Memory B cell (primary cell): Measurements from ENCODE around the gene SMARCA2.

ENCODE experiments used
- ATAC-seq: fragments of 150-1000 bp; cut with Tn5 transposase; 2 replicates; pipeline ENCODE4 v1.10.0; 2021; ENCODE audit warnings: low read depth, mild to moderate bottlenecking, moderate library complexity
- DNase-seq, 2 donors: peaks; one replicate each; pipeline ENCODE4 v3.0.0; 2022; ENCODE audit warnings: low spot score in 2 of 2
- H3K27ac Mint-ChIP-seq: one replicate; pipeline ENCODE4 v1.8.0; 2022; ENCODE audit warnings: mild to moderate bottlenecking, moderate library complexity, mixed read lengths
- H3K27me3 Mint-ChIP-seq: one replicate; pipeline ENCODE4 v1.8.0; 2022; ENCODE audit warnings: mixed read lengths
- H3K36me3 Mint-ChIP-seq: one replicate; pipeline ENCODE4 v1.8.0; 2022; ENCODE audit warnings: mild to moderate bottlenecking, mixed read lengths
- H3K4me1 Mint-ChIP-seq: one replicate; pipeline ENCODE4 v1.8.0; 2022; ENCODE audit warnings: mixed read lengths
- H3K4me3 Mint-ChIP-seq: one replicate; pipeline ENCODE4 v1.8.0; 2022; ENCODE audit warnings: mild to moderate bottlenecking, moderate library complexity, mixed read lengths
- H3K9me3 Mint-ChIP-seq: one replicate; pipeline ENCODE4 v1.8.0; 2022; ENCODE audit warnings: mixed read lengths

The SMARCA2 gene

DNA sequence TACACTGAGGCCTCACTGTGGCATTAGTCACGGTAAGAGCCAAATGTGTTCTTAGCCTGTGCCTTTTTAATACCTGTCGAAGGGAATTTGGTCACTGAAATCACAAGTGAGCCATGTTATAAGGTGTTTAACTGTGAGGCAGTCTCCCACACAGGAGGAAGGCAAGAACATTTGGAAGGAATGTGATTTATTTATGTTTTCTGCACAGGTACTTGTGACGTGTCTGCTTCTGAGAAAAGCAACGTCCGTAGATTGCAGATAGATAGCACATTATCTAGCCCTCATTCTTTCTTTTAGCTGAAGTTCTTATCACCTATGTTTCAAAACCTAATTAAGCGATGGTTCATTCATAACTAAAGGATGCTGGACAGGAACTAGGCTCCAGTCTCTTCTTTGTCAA, 19.0 kb upstream of the SMARCA2 start:
- peaks cover 7% of the 10 kb centered on the region for H3K4me1 Mint-ChIP-seq
- no peak for DNase-seq
- no peaks in the 10 kb centered on the region for H3K36me3 Mint-ChIP-seq
- H3K9me3 Mint-ChIP-seq: no peaks in the 10 kb centered on the region
- H3K4me3 Mint-ChIP-seq: no peak overlapping the region
- no peak overlapping the region for H3K27ac Mint-ChIP-seq
- peaks cover 2% of the 10 kb centered on the region for H3K27me3 Mint-ChIP-seq
- no peak for ATAC-seq

DNA sequence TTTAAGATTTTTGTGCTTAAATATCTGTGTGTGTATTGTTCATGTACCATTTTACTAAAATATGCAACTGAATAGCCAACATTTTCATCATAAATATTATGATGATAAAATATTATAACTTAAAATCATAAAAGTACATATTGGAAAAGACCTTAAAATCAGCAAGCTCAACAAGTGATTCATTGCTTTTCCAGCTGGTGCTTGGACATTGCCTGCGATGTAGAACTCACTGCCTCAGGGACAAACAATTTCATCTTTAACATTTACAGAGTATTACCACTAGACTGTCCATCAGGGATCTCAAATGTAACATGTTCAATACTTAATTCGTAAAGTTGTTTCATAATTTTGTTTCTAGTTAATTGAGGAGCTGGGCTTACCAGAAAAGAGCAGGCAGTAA, 17.5 kb upstream of the SMARCA2 start:
- Mint-ChIP-seq H3K4me3 (no peak overlapping the region), H3K27ac (no peak overlapping the region), H3K9me3 (no peaks in the 10 kb centered on the region), H3K4me1 (peaks cover 7% of the 10 kb centered on the region), H3K27me3 (peaks cover 2% of the 10 kb centered on the region), H3K36me3 (no peaks in the 10 kb centered on the region)
- DNase-seq: no peak
- no peak for ATAC-seq

DNA sequence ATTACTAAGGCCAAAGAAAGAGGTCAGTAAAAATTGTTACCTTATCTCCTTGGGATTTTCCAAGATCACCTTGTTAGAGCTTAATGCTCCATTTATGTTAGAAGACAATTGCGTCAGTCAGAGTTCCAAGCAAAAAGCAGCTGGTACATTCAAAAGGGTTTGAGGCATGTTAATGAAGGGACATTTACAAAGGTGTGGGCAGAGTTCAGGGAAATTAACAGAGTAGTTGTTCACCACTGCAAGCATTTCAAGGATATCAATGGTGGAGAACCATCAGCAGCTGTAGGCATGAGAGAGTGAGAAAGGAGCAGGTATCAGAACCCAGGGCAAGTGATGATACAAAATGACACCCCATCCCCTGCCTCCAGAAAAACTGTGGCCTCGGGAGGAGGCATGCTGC, 17.0 kb upstream of the SMARCA2 start:
- peaks cover 2% of the 10 kb centered on the region for H3K27me3 Mint-ChIP-seq
- ATAC-seq (no peak), DNase-seq (no peak)
- no peaks in the 10 kb centered on the region for H3K36me3 Mint-ChIP-seq
- H3K9me3 Mint-ChIP-seq: no peaks in the 10 kb centered on the region
- H3K4me1 Mint-ChIP-seq: peaks cover 7% of the 10 kb centered on the region
- H3K4me3 Mint-ChIP-seq: no peak overlapping the region
- no peak overlapping the region for H3K27ac Mint-ChIP-seq

DNA sequence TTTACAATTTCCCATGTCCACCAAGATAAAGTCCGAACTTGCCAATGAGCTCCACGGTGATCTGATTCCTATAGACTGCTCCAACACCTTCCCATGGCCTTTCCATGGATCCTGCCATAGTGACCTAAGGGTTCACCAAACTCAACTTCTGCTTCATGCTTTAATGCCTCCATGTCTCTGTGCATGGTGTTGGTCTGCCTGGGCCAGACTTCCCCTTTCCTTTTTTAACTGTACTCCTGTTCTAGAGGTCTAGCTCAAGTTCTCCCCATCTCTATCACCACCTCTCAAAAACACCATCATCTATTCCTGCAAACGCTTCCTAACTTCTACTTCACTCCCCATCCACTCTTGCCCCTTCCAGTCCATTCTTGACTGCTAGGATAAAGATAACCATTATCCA, 14.8 kb upstream of the SMARCA2 start:
- no peak overlapping the region for H3K27ac Mint-ChIP-seq
- no peaks in the 10 kb centered on the region for H3K9me3 Mint-ChIP-seq
- H3K4me1 Mint-ChIP-seq: peaks cover 7% of the 10 kb centered on the region
- H3K4me3 Mint-ChIP-seq: no peak overlapping the region
- ATAC-seq: peak; percentile 80
- no peaks in the 10 kb centered on the region for H3K36me3 Mint-ChIP-seq
- peaks cover 6% of the 10 kb centered on the region for H3K27me3 Mint-ChIP-seq
- DNase-seq: no peak

DNA sequence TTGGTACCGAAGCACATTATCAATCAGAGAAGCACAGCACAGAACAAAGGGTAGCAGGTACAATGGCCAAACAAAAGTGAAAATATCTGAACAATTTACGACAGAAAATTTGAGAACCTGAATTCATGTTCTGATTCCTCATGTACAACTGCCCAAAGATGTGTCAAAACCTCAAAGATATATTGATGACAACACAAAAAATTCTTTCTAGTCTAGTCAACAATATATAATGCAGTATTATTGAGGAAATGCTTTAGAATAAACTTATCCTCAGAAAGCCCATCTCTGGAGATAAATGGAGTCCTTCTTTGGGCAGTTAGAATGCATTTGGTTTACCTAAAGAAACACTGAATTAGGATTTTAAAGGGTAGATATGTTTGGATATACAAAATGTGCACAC, 6.8 kb upstream of the SMARCA2 start:
- Mint-ChIP-seq H3K4me1 (no peaks in the 10 kb centered on the region), H3K36me3 (no peaks in the 10 kb centered on the region), H3K9me3 (no peaks in the 10 kb centered on the region), H3K27me3 (peaks cover 11% of the 10 kb centered on the region), H3K4me3 (no peak overlapping the region), H3K27ac (no peak overlapping the region)
- ATAC-seq (no peak), DNase-seq (no peak)

DNA sequence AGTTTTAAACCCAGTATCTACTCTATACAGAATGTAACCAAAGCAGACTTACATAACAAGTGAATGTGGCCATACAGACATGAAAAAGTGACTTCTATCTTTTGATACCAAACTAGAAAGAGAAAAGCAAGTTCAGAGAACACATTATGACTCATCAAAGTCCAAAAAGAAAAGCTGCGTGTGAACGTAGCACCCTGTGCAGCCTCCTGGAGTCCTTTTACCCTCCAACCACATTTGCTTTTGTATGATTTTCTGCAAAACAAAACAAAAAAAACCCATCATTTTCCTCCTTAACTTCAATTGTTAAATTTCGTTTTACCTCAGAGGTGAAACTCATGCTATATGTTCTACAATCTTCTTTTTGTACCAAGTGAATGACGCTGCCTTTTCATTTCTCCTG, 2.8 kb upstream of the SMARCA2 start:
- H3K27ac Mint-ChIP-seq: no peak overlapping the region
- ATAC-seq: no peak
- no peaks in the 10 kb centered on the region for H3K4me1 Mint-ChIP-seq
- peaks cover 5% of the 10 kb centered on the region for H3K27me3 Mint-ChIP-seq
- no peak for DNase-seq
- H3K4me3 Mint-ChIP-seq: no peak overlapping the region
- peaks cover under 1% of the 10 kb centered on the region for H3K36me3 Mint-ChIP-seq
- H3K9me3 Mint-ChIP-seq: no peaks in the 10 kb centered on the region

DNA sequence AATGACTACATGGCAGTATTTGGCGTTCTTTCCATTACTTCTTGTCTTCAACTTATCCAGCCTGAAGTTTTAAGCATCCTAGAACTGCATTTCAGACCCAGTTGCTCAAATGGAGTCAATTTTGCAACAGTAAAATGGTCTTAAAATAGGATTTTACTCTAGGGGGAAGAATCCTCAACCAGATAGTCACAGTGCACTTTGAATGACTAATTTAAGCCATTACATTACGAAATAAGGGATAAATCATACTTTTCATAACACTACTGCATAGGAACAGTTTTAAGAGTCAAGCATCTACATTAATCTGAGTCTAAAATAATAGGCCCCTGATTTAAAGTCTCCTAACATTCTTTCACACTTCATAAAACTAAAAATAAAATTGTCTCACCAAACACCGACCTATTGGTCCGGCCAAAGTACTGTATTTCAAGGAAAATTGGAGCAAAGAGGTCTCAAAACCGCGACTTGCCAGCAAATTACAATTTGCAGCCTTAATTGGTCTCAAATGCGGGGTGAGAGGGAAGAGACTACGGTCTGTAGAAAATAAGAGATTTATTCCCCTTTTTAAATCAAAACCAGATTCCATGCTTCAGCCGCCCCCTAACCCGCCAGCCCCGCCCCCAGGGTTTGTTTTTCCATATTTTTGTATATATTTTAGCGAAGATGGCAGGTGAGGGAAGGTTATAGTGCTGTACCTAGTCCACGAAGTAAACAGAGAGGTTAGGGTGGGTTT, 1.2 kb upstream of the SMARCA2 start:
- ATAC-seq: no peak
- Mint-ChIP-seq H3K4me1 (peaks cover 5% of the 10 kb centered on the region), H3K27me3 (peaks cover 5% of the 10 kb centered on the region), H3K9me3 (no peaks in the 10 kb centered on the region), H3K27ac (no peak overlapping the region), H3K4me3 (peak overlapping the region; percentile 97), H3K36me3 (peaks cover 2% of the 10 kb centered on the region)
- DNase-seq: no peak

DNA sequence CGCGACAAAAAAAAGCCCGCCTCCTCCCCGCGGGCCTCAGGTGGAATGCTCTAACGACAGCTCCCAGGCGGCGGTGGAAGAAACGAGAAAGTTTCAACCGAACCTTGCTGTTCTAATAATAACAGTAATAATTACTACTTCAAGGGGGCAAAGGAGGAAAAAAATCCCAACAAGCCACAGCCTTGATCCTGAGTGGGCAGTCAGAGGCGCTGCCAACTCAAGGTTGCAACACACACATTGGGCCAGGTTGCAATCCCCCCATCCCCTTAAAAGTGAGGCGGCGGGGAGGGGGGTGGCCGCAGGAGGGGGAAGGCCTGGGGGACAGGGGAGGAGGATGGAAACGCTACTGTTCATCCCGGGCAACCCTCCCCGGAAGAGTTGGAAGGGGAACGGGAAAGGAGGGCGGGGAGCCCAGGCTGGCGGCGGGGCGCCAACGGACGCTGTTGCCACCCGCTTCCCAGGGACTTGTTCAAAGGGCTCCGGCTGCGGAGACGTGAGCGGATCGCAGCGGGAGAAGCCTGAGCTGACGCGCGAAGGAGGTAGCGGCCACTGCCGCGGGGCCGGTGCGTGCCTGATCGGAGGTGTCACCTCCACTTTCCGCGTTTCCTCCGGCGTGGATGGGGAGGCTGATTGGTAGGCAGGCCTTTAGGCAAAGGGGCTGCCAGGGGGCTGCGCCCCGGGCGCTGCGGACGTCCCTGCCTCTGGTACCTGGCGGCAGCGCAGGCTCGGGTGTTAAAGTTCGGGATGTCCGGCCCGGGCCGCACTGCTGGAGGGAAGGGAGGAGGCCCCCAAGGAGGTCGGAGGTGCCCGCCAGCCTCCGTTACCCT, 647 bp downstream of the SMARCA2 start:
- DNase-seq (peak in 1 of 2 donors; percentile 35), ATAC-seq (no peak)
- H3K9me3 Mint-ChIP-seq: no peaks in the 10 kb centered on the region
- H3K27ac Mint-ChIP-seq: peak overlapping the region; percentile 98
- peaks cover 2% of the 10 kb centered on the region for H3K36me3 Mint-ChIP-seq
- peaks cover 5% of the 10 kb centered on the region for H3K27me3 Mint-ChIP-seq
- peaks cover 11% of the 10 kb centered on the region for H3K4me1 Mint-ChIP-seq
- peak overlapping the region; percentile 97 for H3K4me3 Mint-ChIP-seq

DNA sequence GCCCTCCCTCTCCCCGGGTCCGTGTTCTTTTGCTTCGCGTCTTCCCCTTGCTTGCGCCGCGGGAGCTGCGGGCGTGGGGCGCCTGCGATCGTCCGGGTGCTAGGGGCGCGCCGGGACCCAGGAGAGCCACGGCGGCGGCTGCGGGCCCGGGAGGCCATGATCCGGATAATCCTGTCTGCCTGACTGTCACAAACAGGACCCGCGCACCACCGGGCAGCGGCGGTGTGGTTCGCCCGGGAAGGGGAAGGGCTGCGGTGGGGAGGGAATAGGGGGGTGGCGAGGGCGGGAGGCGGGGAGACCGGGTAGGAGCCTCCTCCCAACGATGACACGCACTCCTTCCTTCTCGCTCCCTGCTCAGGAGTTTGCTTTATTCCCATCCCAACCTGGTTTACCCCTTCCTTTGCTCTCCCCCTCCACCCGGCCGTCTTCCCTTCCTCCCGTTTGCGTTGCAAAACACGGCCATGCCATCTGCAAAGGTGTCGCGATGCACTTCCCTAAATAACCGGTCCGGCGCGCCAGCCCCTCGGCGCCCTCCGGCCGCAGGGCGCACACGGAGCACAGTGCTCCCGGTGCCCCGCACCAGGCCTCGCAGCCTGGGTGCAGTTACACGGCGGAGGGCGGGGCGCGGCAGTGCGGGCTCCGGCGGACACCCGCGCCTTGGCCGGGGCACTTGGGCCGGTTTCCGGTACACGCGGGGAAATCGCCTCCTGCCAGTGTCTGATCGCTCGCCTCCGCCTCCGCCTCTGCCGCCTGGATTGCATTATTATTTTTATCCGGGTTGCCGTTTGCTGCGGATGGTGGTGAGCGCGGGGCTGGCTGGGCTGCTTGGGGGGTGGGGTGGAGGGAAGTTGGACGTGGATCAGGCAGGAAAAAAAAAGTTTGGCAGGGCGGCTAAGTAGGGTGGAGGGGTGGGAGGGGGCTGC, 1.5 kb downstream of the SMARCA2 start:
- Mint-ChIP-seq H3K4me1 (peaks cover 14% of the 10 kb centered on the region), H3K4me3 (peak overlapping the region; percentile 97), H3K9me3 (no peaks in the 10 kb centered on the region), H3K36me3 (peaks cover 2% of the 10 kb centered on the region), H3K27me3 (no peaks in the 10 kb centered on the region), H3K27ac (peak overlapping the region; percentile 98)
- ATAC-seq (peak; percentile 23), DNase-seq (peak; percentile 56 to 65)

DNA sequence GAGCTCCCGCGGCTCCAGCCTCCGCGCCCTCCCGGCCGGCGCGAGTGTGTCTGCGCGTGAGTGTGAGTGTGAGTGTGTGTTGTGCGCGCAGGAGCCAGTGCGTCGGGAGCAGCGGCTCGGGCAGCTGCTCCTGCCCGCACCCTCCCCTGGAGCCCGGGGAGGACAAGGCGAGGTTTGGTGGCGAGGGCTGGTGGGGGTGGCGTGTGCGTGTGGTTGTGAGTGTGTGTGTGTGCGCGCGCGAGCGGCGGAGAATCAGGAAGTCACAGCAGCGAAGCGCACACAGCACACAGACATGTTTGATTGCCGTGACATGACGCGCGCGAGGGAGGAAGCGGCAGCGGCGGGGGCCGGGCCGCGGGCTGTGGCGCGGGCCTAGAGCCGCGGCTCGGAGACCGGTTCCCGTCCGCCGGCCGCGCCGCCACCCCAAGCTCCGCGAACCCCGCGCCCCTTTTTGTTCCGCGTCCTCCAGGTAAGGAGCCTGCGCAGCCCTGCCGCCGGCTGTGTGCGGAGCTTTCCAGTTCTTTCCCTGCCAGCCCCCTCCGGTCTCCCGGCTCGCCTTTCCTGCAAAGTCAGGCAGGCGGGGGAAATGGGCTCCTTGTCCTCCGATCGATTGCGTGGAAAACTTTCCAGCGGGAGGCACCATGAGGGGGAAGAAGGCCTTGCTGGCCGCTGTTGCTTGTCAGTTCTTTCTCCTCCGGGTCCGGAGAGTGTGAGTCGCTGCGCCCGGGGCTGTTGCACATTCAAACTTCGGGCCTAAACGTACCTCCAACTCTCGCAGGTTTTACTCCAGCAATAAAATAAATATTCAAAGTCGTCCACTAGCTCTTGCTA, 2.4 kb downstream of the SMARCA2 start:
- Mint-ChIP-seq H3K36me3 (peaks cover 2% of the 10 kb centered on the region), H3K27ac (peak overlapping the region; percentile 98), H3K4me1 (peaks cover 22% of the 10 kb centered on the region), H3K4me3 (peak overlapping the region; percentile 97), H3K9me3 (no peaks in the 10 kb centered on the region), H3K27me3 (no peaks in the 10 kb centered on the region)
- ATAC-seq: peak; percentile 58
- DNase-seq: peak; percentile 72 to 75

DNA sequence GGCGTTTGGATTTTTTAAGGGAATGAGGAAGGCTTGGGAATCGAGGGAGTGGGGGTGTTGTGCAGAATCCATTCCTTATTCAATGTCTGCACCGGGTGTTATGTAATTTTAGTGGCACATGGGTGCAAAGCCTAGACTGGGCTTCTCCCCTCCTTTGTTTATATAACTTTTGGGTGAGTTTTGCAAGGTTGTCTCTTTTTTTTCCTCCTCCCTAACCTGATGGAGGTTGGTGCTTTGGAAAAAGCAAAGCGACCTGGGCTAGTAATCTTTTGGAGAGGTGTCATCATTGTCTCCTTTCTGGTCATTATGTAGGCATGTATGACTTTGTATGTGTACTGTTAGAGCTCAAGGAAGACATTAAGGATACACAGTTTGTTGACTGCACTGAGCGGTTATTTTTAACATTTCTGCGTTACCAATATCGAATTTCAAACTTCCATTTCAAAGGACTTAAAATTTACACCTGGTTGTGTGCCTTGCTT, 3.1 kb downstream of the SMARCA2 start:
- peaks cover 2% of the 10 kb centered on the region for H3K36me3 Mint-ChIP-seq

DNA sequence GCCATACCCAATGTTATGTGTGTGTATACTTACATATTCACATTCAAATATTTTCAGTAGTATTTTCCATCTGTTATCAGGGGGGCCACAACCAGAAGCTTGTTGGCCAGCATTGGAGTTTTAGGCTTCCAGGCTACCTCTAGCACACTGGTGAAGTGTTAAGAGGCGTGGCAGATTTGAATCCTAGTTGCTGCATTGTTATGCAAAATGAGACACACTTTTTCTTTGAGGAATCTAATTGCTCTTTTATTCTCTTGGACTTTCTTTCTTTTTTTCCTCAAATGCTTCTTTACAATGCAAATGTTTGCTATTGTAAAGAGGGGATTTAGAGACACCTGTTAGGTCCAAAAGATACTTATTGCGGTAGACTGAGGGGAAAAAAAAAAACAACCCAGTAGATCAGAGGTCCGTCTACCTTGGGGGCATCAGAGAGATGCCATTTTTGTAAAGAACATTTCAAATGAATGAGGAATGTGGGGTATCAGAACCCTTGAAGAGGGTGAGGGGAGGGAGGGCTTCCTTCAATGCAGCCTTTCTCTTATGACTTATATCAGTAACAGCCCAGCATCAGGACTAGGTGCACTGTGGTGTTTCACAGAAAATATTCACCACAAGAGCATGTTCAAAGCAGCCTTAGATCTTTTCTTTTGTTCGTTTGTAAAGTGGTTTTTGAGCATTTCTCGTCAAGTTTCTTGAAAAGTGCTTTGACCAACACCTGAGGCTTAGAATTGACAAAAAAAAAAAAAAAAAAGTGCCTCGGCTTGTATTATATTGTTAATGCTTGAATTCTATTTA, 3.8 kb downstream of the SMARCA2 start:
- ATAC-seq: no peak
- peak overlapping the region; percentile 97 for H3K4me3 Mint-ChIP-seq
- no peaks in the 10 kb centered on the region for H3K27me3 Mint-ChIP-seq
- H3K4me1 Mint-ChIP-seq: peaks cover 32% of the 10 kb centered on the region
- H3K36me3 Mint-ChIP-seq: peaks cover 2% of the 10 kb centered on the region
- DNase-seq: no peak
- no peaks in the 10 kb centered on the region for H3K9me3 Mint-ChIP-seq
- peak overlapping the region; percentile 98 for H3K27ac Mint-ChIP-seq

More for the DNA sequence above, 3.1 kb downstream of the SMARCA2 start:
- H3K4me1 Mint-ChIP-seq: peaks cover 26% of the 10 kb centered on the region
- H3K9me3 Mint-ChIP-seq: no peaks in the 10 kb centered on the region
- H3K4me3 Mint-ChIP-seq: peak overlapping the region; percentile 97
- no peaks in the 10 kb centered on the region for H3K27me3 Mint-ChIP-seq
- no peak for ATAC-seq
- peak in 1 of 2 donors; percentile 7 for DNase-seq
- H3K27ac Mint-ChIP-seq: peak overlapping the region; percentile 98
